GM12878 (cell line): ENCODE measurements around the gene CDC14B. TPM values are rescaled to one million over a fixed set of nuclear protein-coding genes. Genes with fewer than 3 reads are reported as not detected.

Source experiments
- ATAC-seq: fragments of 200-7000 bp; cut with Tn5 transposase; 3 replicates; pipeline ENCODE4 v1.9.1; 2020; ENCODE audit warnings: mild to moderate bottlenecking, moderate library complexity
- BruUV-seq: library from RNA; stranded (reverse); fragments of 400-500 nt; replicated peaks from 2 replicates; lab custom pipeline; 2021; lab: Mats Ljungman, UMichigan
- CTCF ChIA-PET: fragments of 300-600 bp; sonication (Branson Sonifier 250); formaldehyde crosslinking; extraction: SDS; loops from one replicate; lab custom pipeline; 2021; ENCODE audit warnings: inconsistent platforms; lab: Yijun Ruan, JAX
- POLR2A ChIA-PET: fragments of 350-600 bp; formaldehyde crosslinking; extraction: SDS; loops from one replicate; lab custom pipeline; 2021; ENCODE audit warnings: inconsistent platforms; lab: Charles Lee
- RAD21 ChIA-PET: fragments of 300-600 bp; sonication (Branson Sonifier 250); formaldehyde crosslinking; loops from one replicate; lab custom pipeline; 2023; ENCODE audit warnings: antibody characterized with exemption; ENCODE audit not compliant: unreplicated experiment; lab: Charles Lee
- SMC1A ChIA-PET: fragments of 300-600 bp; sonication (Branson Sonifier 250); formaldehyde crosslinking; loops from one replicate; lab custom pipeline; 2023; ENCODE audit not compliant: unreplicated experiment, uncharacterized antibody; lab: Charles Lee
- DNase-seq: peaks from one replicate; pipeline ENCODE4 v3.0.0-alpha.2; 2011; ENCODE audit warnings: low read depth, low spot score
- FAIRE-seq: peaks from 3 replicates; lab custom pipeline; 2011; peaks lifted over from hg19 to GRCh38; lab: Jason Lieb, UNC
- H2AFZ ChIP-seq: 2 replicates; pipeline ENCODE4 v1.6.0; 2011; ENCODE audit warnings: low read depth, low read length, control low read depth; ENCODE audit not compliant: control insufficient read depth
- H3K27ac ChIP-seq: 2 replicates; pipeline ENCODE4 v1.5.1; 2011; ENCODE audit warnings: control low read depth; ENCODE audit not compliant: control insufficient read depth, insufficient read depth
- H3K27me3 ChIP-seq, 2 experiments: replicated peaks in 1 of 2; 2 replicates each; pipeline versions ENCODE4 v1.6.0 to v1.6.1; 2011; ENCODE audit warnings: low read length in 1 of 2; ENCODE audit not compliant: control insufficient read depth in 2 of 2, insufficient read depth in 2 of 2
- H3K36me3 ChIP-seq, 2 experiments: 2 replicates each; pipeline ENCODE4 v1.5.1; 2011; ENCODE audit warnings: low read length in 1 of 2; ENCODE audit not compliant: control insufficient read depth in 2 of 2, insufficient read depth in 2 of 2
- H3K4me1 ChIP-seq: 2 replicates; pipeline ENCODE4 v1.6.1; 2011; ENCODE audit warnings: mild to moderate bottlenecking, low read length, moderate library complexity, mixed read lengths; ENCODE audit not compliant: control insufficient read depth, insufficient read depth
- H3K4me2 ChIP-seq: 2 replicates; pipeline ENCODE4 v1.6.0; 2011; ENCODE audit warnings: control low read depth; ENCODE audit not compliant: control insufficient read depth, insufficient read depth
- H3K4me3 ChIP-seq: fragments of 200-600 bp; sonication (generic); 2 replicates; pipeline ENCODE4 v1.5.1; 2016
- H3K79me2 ChIP-seq: 2 replicates; pipeline ENCODE4 v1.6.0; 2011; ENCODE audit warnings: low read length; ENCODE audit not compliant: control insufficient read depth, insufficient read depth
- H3K9ac ChIP-seq: 2 replicates; pipeline ENCODE4 v1.8.0; 2011; ENCODE audit warnings: low read length, control low read depth, mixed read lengths; ENCODE audit not compliant: control insufficient read depth, insufficient read depth
- H3K9me3 ChIP-seq: replicated peaks from 3 replicates; pipeline ENCODE4 v1.5.1; 2011; ENCODE audit warnings: mild to moderate bottlenecking, low read length; ENCODE audit not compliant: control insufficient read depth, insufficient read depth
- H4K20me1 ChIP-seq: 2 replicates; pipeline ENCODE4 v1.6.0; 2011; ENCODE audit not compliant: control insufficient read depth, insufficient read depth
- BHLHE40 ChIP-seq, 2 experiments: fragments of 450-650 bp in 1 of 2; IDR thresholded peaks; 2 replicates each; pipeline ENCODE4 v1.6.1; 2011 to 2017; ENCODE audit warnings: low read depth in 2 of 2, borderline replicate concordance in 1 of 2, improper control_type of control experiment in 1 of 2, low read length in 1 of 2, mild to moderate bottlenecking in 1 of 2
- EP300 ChIP-seq, 2 experiments: fragments of 150-350 bp in 1 of 2; IDR thresholded peaks; 2 replicates each; pipeline ENCODE4 v1.6.1; 2011 to 2012; ENCODE audit warnings: low read depth in 2 of 2, low read length in 2 of 2, borderline replicate concordance in 1 of 2, improper control_type of control experiment in 1 of 2, inconsistent platforms in 1 of 2; ENCODE audit not compliant: control insufficient read depth in 1 of 2
- MAX ChIP-seq: IDR thresholded peaks from 2 replicates; pipeline ENCODE4 v1.6.1; 2012; ENCODE audit warnings: low read depth, low read length, improper control_type of control experiment
- PML ChIP-seq: IDR thresholded peaks from 2 replicates; pipeline ENCODE4 v1.6.1; 2012; ENCODE audit warnings: low read length, inconsistent platforms
- RUNX3 ChIP-seq: IDR thresholded peaks from 2 replicates; pipeline ENCODE4 v1.6.1; 2012; ENCODE audit warnings: low read length, inconsistent platforms
- SMAD1 ChIP-seq: fragments of 450-650 bp; IDR thresholded peaks from 2 replicates; pipeline ENCODE4 v1.6.1; 2018; ENCODE audit warnings: mild to moderate bottlenecking, low read depth; ENCODE audit not compliant: partially characterized antibody
- WRNIP1 ChIP-seq: IDR thresholded peaks from 2 replicates; pipeline ENCODE4 v1.6.1; 2011; ENCODE audit warnings: low read depth, low read length, improper control_type of control experiment, borderline replicate concordance
- YBX1 ChIP-seq: fragments of 450-650 bp; IDR thresholded peaks from 2 replicates; pipeline ENCODE4 v1.6.1; 2016; ENCODE audit warnings: antibody characterized with exemption
- ZBTB4 ChIP-seq: fragments of 450-650 bp; formaldehyde crosslinking; IDR thresholded peaks from 2 replicates; pipeline ENCODE4 v1.4.0; 2022; ENCODE audit warnings: mild to moderate bottlenecking, moderate library complexity
- ZSCAN29 ChIP-seq: fragments of 450-650 bp; IDR thresholded peaks from 2 replicates; pipeline ENCODE4 v1.6.1; 2017; ENCODE audit warnings: mild to moderate bottlenecking, moderate library complexity
- WGBS: methylation state at CpG from one replicate; pipeline ENCODE4 v1.1.6; 2016; ENCODE audit warnings: low lambda C conversion rate; ENCODE audit not compliant: insufficient replicate concordance, insufficient coverage; ENCODE audit errors: missing lambda C conversion rate; 5-methylcytosine and 5-hydroxymethylcytosine counted together
- in situ Hi-C: fragments of 300-500 bp; cut with MboI; formaldehyde crosslinking; loops from 9 replicates; pipeline ENCODE4 v1.14.3; 2018; ENCODE audit warnings: mixed read lengths
- intact Hi-C: fragments of 100-400 bp; cut with micrococcal nuclease; formaldehyde crosslinking; loops from one replicate; pipeline ENCODE4 v1.14.2; 2022; ENCODE audit not compliant: unreplicated experiment
- polyA plus RNA-seq, 11 experiments: library from polyadenylated mRNA; depleted of rRNA in 4 of 11; unstranded in 6 of 11; stranded (reverse) in 5 of 11; fragments of >200 nt; fragmentation: Nextera tagmentation in 4 of 11; fragmentation: Illumina TruSeq in 1 of 11; extraction: Ambion mirVana in 4 of 11; extraction: Trizol in 1 of 11; gene quantifications; 1 replicate in 1 of 11; 2 replicates in 10 of 11; pipeline versions ENCODE4 v1.2.1 to v1.2.3, GENCODE V29; 2011 to 2016; ENCODE audit warnings: inconsistent platforms in 2 of 11, missing spikeins in 2 of 11, low read depth in 1 of 11
- total RNA-seq, 4 experiments: library from RNA; depleted of rRNA in 3 of 4; stranded (reverse); fragments of >200 nt in 3 of 4; fragmentation: Illumina TruSeq in 1 of 4; extraction: Trizol in 1 of 4; gene quantifications; 2 replicates each; pipeline versions ENCODE4 v1.2.1 to v1.2.3, GENCODE V29; 2013 to 2021

Gene CDC14B
- total and polyA plus RNA-seq, 10 of the 15 experiments (the other 5 are each of a cell fraction or from before 2014, with no cell fraction given), result 3.7 to 11.7 (median 6.2) TPM

- BruUV-seq, result no TSS peak
- Histone ChIP-seq H3K9me3 (no peaks in the 10 kb centered on the region; the same call in 2 of the 3 replicates), H4K20me1 (no peaks in the 10 kb centered on the region), H3K4me3 (no peak overlapping the region), H3K27me3 (peaks cover 0 to 17% of the 10 kb centered on the region in 2 experiments; a peak in 2 of 4 replicates), H3K4me2 (no peak overlapping the region), H2AFZ (no peak overlapping the region), H3K9ac (no peak overlapping the region), H3K36me3 (no peaks in the 10 kb centered on the region), H3K79me2 (no peaks in the 10 kb centered on the region), H3K27ac (no peak overlapping the region), H3K4me1 (no peaks in the 10 kb centered on the region)
- no peak for ATAC-seq
- RAD21 ChIA-PET, result no interaction called here
- TF ChIP-seq PML, result no peak
- TF ChIP-seq MAX, result no peak
- TF ChIP-seq WRNIP1, result no peak
- no peak for TF ChIP-seq ZSCAN29
- TF ChIP-seq YBX1, result no peak
- TF ChIP-seq EP300 (IDR thresholded peaks at IDR 0.05; ENCODE audit: borderline replicate concordance in 1 of 2, control insufficient read depth in 1 of 2, low read depth in 2 of 2, low read length in 2 of 2), result no peak
- TF ChIP-seq BHLHE40 (IDR thresholded peaks at IDR 0.05; ENCODE audit: borderline replicate concordance in 1 of 2, low read depth in 2 of 2, low read length in 1 of 2), result no peak
- TF ChIP-seq RUNX3, result no peak
- TF ChIP-seq SMAD1, result no peak
- no peak for TF ChIP-seq ZBTB4 (CRISPR knock-in tag)
- intact Hi-C loops, result no loop called here
- in situ Hi-C loops, result no loop called here
- WGBS, result 43% methylated on average over 64 of the region's 69 CpGs
- FAIRE-seq, result no peak
- DNase-seq, result no peak
- CTCF ChIA-PET, result interaction anchor here (0.8 to 1.0 kb wide), 2 partner anchors 48 to 177 kb away, joined by 3 read pairs; no protein-coding TSS in a partner anchor
- SMC1A ChIA-PET, result no interaction called here
- POLR2A ChIA-PET, result no interaction called here
Observed at GRCh38 chr9:96618209-96619123, 1.2 kb downstream of the CDC14B start.
